Measurements from ENCODE around the gene BSPRY.
"Not testable (repeated sequence)": the region's sequence is repeated elsewhere in the genome, so short reads cannot be mapped to it uniquely, and the experiment has no call there.

BSPRY gene

GRCh38 chr9:113380869-113381378 is 31.6 kb downstream of the BSPRY start:
- Histone ChIP-seq H3K4me2 (ENCODE audit: low read depth, low read length, poor library complexity, severe bottlenecking) (no peak overlapping the region), H3K79me2 (ENCODE audit: insufficient read depth, low read length) (peaks cover 8% of the 10 kb centered on the region), H3F3A (ENCODE audit: low read depth) (no peaks in the 10 kb centered on the region), H3K9me2 (replicated peaks; ENCODE audit: low read depth, low read length) (no peaks in the 10 kb centered on the region), H3K9me3 (ENCODE audit: insufficient read depth, low read depth, low read length) (no peaks in the 10 kb centered on the region), H4K20me1 (ENCODE audit: insufficient read depth, low read length, poor library complexity, severe bottlenecking) (no peaks in the 10 kb centered on the region), H3K36me3 (ENCODE audit: insufficient read depth, low read length) (no peaks in the 10 kb centered on the region), H3K9ac (ENCODE audit: low read depth, low read length, poor library complexity, severe bottlenecking) (no peak overlapping the region), H2AFZ (ENCODE audit: low read length) (no peak overlapping the region), H3K4me1 (ENCODE audit: insufficient read depth, low read length, poor library complexity, severe bottlenecking) (no peaks in the 10 kb centered on the region), H3K4me3 (ENCODE audit: low read length, poor library complexity, severe bottlenecking) (no peak overlapping the region), H3K27me3 (ENCODE audit: insufficient read depth, low read length, poor library complexity, severe bottlenecking) (no peaks in the 10 kb centered on the region)
- no peak for TF ChIP-seq CTCF (conservative IDR thresholded peaks at IDR 0.05; ENCODE audit: low read length)
- TF ChIP-seq EZH2phosphoT487 (IDR thresholded peaks at IDR 0.05; ENCODE audit: borderline replicate concordance), result no peak

- not testable (repeated sequence) for H3K36me3 ChIP-seq (ENCODE audit: insufficient read depth, low read length); H3K4me3 ChIP-seq (ENCODE audit: low read length, poor library complexity, severe bottlenecking); H3F3A ChIP-seq (ENCODE audit: low read depth); H2AFZ ChIP-seq (ENCODE audit: low read length); H3K4me2 ChIP-seq (ENCODE audit: low read depth, low read length, poor library complexity, severe bottlenecking); H3K9me2 ChIP-seq (replicated peaks; ENCODE audit: low read depth, low read length); H3K27me3 ChIP-seq (ENCODE audit: insufficient read depth, low read length, poor library complexity, severe bottlenecking); H3K79me2 ChIP-seq (ENCODE audit: insufficient read depth, low read length); H3K9me3 ChIP-seq (ENCODE audit: insufficient read depth, low read depth, low read length); H3K9ac ChIP-seq (ENCODE audit: low read depth, low read length, poor library complexity, severe bottlenecking); H3K4me1 ChIP-seq (ENCODE audit: insufficient read depth, low read length, poor library complexity, severe bottlenecking); H4K20me1 ChIP-seq (ENCODE audit: insufficient read depth, low read length, poor library complexity, severe bottlenecking)
Measured at GRCh38 chr9:113381441-113381840, 32.1 kb downstream of the BSPRY start.

GRCh38 chr9:113381909-113382411 is 32.6 kb downstream of the BSPRY start:
- Histone ChIP-seq H3K79me2 (ENCODE audit: insufficient read depth, low read length) (no peaks in the 10 kb centered on the region), H3K4me1 (ENCODE audit: insufficient read depth, low read length, poor library complexity, severe bottlenecking) (no peaks in the 10 kb centered on the region), H4K20me1 (ENCODE audit: insufficient read depth, low read length, poor library complexity, severe bottlenecking) (no peaks in the 10 kb centered on the region), H3K9me2 (replicated peaks; ENCODE audit: low read depth, low read length) (no peaks in the 10 kb centered on the region), H3K9ac (ENCODE audit: low read depth, low read length, poor library complexity, severe bottlenecking) (no peak overlapping the region), H2AFZ (ENCODE audit: low read length) (no peak overlapping the region), H3K4me2 (ENCODE audit: low read depth, low read length, poor library complexity, severe bottlenecking) (no peak overlapping the region), H3K36me3 (ENCODE audit: insufficient read depth, low read length) (no peaks in the 10 kb centered on the region; the same call in 1 of the 2 replicates), H3K9me3 (ENCODE audit: insufficient read depth, low read depth, low read length) (no peaks in the 10 kb centered on the region), H3K4me3 (ENCODE audit: low read length, poor library complexity, severe bottlenecking) (no peak overlapping the region), H3K27me3 (ENCODE audit: insufficient read depth, low read length, poor library complexity, severe bottlenecking) (no peaks in the 10 kb centered on the region), H3F3A (ENCODE audit: low read depth) (no peaks in the 10 kb centered on the region)
- TF ChIP-seq CTCF (conservative IDR thresholded peaks at IDR 0.05; ENCODE audit: low read length) (no peak), EZH2phosphoT487 (IDR thresholded peaks at IDR 0.05; ENCODE audit: borderline replicate concordance) (no peak)

All from Loucy (cell line).